HEK293T (cell line): ENCODE data around the gene ZNF444.

Source experiments
- CTCF ChIA-PET: fragments of 350-600 bp; formaldehyde crosslinking; extraction: SDS; loops from one replicate; lab custom pipeline; 2021; ENCODE audit warnings: antibody characterized with exemption, inconsistent platforms; lab: Yijun Ruan, JAX
- POLR2A ChIA-PET: fragments of 350-600 bp; formaldehyde crosslinking; extraction: SDS; loops from one replicate; lab custom pipeline; 2020; ENCODE audit warnings: antibody characterized with exemption, inconsistent platforms; lab: Yijun Ruan, JAX
- DNase-seq: peaks from one replicate; pipeline ENCODE4 v3.0.0; 2012; ENCODE audit warnings: mixed read lengths; ENCODE audit errors: extremely low spot score
- ARNT ChIP-seq: fragments of 450-650 bp; IDR thresholded peaks from 2 replicates; pipeline ENCODE4 v1.6.1; 2017; ENCODE audit warnings: mild to moderate bottlenecking
- BHLHE40 ChIP-seq: fragments of 450-650 bp; IDR thresholded peaks from 2 replicates; pipeline ENCODE4 v1.6.1; 2016; ENCODE audit warnings: mild to moderate bottlenecking, moderate library complexity, borderline replicate concordance
- CTBP1 ChIP-seq: fragments of 450-650 bp; IDR thresholded peaks from 2 replicates; pipeline ENCODE4 v1.6.1; 2016; ENCODE audit warnings: borderline replicate concordance
- ELF4 ChIP-seq: fragments of 450-650 bp; IDR thresholded peaks from 2 replicates; pipeline ENCODE4 v1.6.1; 2017; ENCODE audit warnings: antibody characterized with exemption
- FOXA1 ChIP-seq: fragments of 450-650 bp; IDR thresholded peaks from 2 replicates; pipeline ENCODE4 v1.6.1; 2016; ENCODE audit warnings: mild to moderate bottlenecking
- FOXK2 ChIP-seq: fragments of 450-650 bp; IDR thresholded peaks from 2 replicates; pipeline ENCODE4 v1.6.1; 2016; ENCODE audit warnings: mild to moderate bottlenecking
- FOXM1 ChIP-seq: fragments of 450-650 bp; IDR thresholded peaks from 2 replicates; pipeline ENCODE4 v1.6.1; 2017; ENCODE audit warnings: mild to moderate bottlenecking, borderline replicate concordance
- HDGF ChIP-seq: fragments of 450-650 bp; IDR thresholded peaks from 2 replicates; pipeline ENCODE4 v1.6.1; 2017; ENCODE audit warnings: antibody characterized with exemption, borderline replicate concordance
- L3MBTL2 ChIP-seq: fragments of 450-650 bp; conservative IDR thresholded peaks from 2 replicates; pipeline ENCODE4 v1.6.1; 2016; ENCODE audit warnings: mild to moderate bottlenecking
- LEF1 ChIP-seq: fragments of 450-650 bp; IDR thresholded peaks from 2 replicates; pipeline ENCODE4 v1.6.1; 2017; ENCODE audit warnings: mild to moderate bottlenecking, borderline replicate concordance
- NFRKB ChIP-seq: fragments of 450-650 bp; IDR thresholded peaks from 2 replicates; pipeline ENCODE4 v1.6.1; 2016; ENCODE audit warnings: mild to moderate bottlenecking, moderate library complexity
- PKNOX1 ChIP-seq: fragments of 450-650 bp; IDR thresholded peaks from 2 replicates; pipeline ENCODE4 v1.6.1; 2016
- SP1 ChIP-seq: fragments of 450-650 bp; IDR thresholded peaks from 2 replicates; pipeline ENCODE4 v1.6.1; 2017
- SUZ12 ChIP-seq: fragments of 450-650 bp; IDR thresholded peaks from 2 replicates; pipeline ENCODE4 v1.6.1; 2016; ENCODE audit warnings: mild to moderate bottlenecking
- TARDBP ChIP-seq: fragments of 450-650 bp; IDR thresholded peaks from 2 replicates; pipeline ENCODE4 v1.6.1; 2016
- ZNF384 ChIP-seq: fragments of 450-650 bp; IDR thresholded peaks from 2 replicates; pipeline ENCODE4 v1.6.1; 2016

ZNF444 gene

GRCh38 chr19:56107626-56108351 lies 33.3 kb upstream of the ZNF444 start:
- DNase-seq = no peak
- no peak for TF ChIP-seq LEF1
- no peak for TF ChIP-seq TARDBP
- no peak for TF ChIP-seq PKNOX1
- no peak for TF ChIP-seq FOXK2
- TF ChIP-seq CTBP1 = no peak
- no peak for TF ChIP-seq L3MBTL2
- TF ChIP-seq HDGF = no peak
- TF ChIP-seq BHLHE40 = no peak
- TF ChIP-seq SP1 = no peak
- TF ChIP-seq FOXM1 = no peak
- TF ChIP-seq ARNT = no peak
- TF ChIP-seq ZNF384 = no peak
- TF ChIP-seq ELF4 = no peak
- POLR2A ChIA-PET = interaction anchor here (1.3 kb wide), 1 partner anchor 13 kb away, joined by 6 read pairs; the partner anchor contains the start of gene ZNF787
- CTCF ChIA-PET = no interaction called here

- TF ChIP-seq FOXM1 = no peak
- no peak for TF ChIP-seq ARNT
- ChIA-PET CTCF (no interaction called here), POLR2A (interaction anchor here (1.3 kb wide), 1 partner anchor 12 kb away, joined by 6 read pairs; the partner anchor contains the start of gene ZNF787)
- DNase-seq = no peak
Observed at GRCh38 chr19:56108447-56109195, 32.5 kb upstream of the ZNF444 start.

- ChIA-PET CTCF (no interaction called here), POLR2A (no interaction called here)
- no peak for DNase-seq
- no peak for TF ChIP-seq L3MBTL2
- no peak for TF ChIP-seq ELF4
- TF ChIP-seq HDGF = no peak
- TF ChIP-seq LEF1 = no peak
- TF ChIP-seq SUZ12 = no peak
- TF ChIP-seq NFRKB = no peak
- no peak for TF ChIP-seq PKNOX1
- TF ChIP-seq FOXM1 = no peak
- no peak for TF ChIP-seq ZNF384
- no peak for TF ChIP-seq SP1
- TF ChIP-seq FOXA1 = no peak
- TF ChIP-seq FOXK2 = no peak
Observed at GRCh38 chr19:56109226-56109625, 31.9 kb upstream of the ZNF444 start.

- no peak for TF ChIP-seq FOXM1
- no peak for TF ChIP-seq FOXA1
- TF ChIP-seq BHLHE40 = no peak
- no peak for TF ChIP-seq HDGF
- no peak for TF ChIP-seq ELF4
- TF ChIP-seq NFRKB = no peak
- TF ChIP-seq CTBP1 = no peak
- TF ChIP-seq SP1 = no peak
- TF ChIP-seq TARDBP = no peak
- TF ChIP-seq FOXK2 = no peak
- TF ChIP-seq ZNF384 = no peak
- TF ChIP-seq SUZ12 = no peak
- TF ChIP-seq L3MBTL2 = no peak
- no peak for TF ChIP-seq PKNOX1
- no peak for TF ChIP-seq ARNT
- no peak for TF ChIP-seq LEF1
- ChIA-PET CTCF (interaction anchor here (0.5 kb wide), 1 partner anchor 146 kb away, joined by 4 read pairs; no protein-coding TSS in a partner anchor), POLR2A (no interaction called here)
- DNase-seq = no peak
Observed at GRCh38 chr19:56110515-56111448, 30.3 kb upstream of the ZNF444 start.

GRCh38 chr19:56111601-56112312 lies 29.3 kb upstream of the ZNF444 start:
- POLR2A ChIA-PET = no interaction called here
- no peak for TF ChIP-seq SUZ12
- no peak for TF ChIP-seq FOXA1
- no peak for TF ChIP-seq BHLHE40
- peak; percentile 44 for TF ChIP-seq PKNOX1
- no peak for DNase-seq
- CTCF ChIA-PET = no interaction called here
